Measurements from ENCODE around the gene PER1. TPM values are rescaled to one million over a fixed set of nuclear protein-coding genes. Genes with fewer than 3 reads are reported as not detected.

The PER1 gene
- total and polyA plus RNA-seq, 9 of the 15 experiments (the other 6 are each of a cell fraction or from before 2014, with no cell fraction given): 0.13 to 26.0 (median 3.4) TPM

- TF ChIP-seq GTF2A2 (tag; IDR thresholded peaks at IDR 0.05): no peak
- TF ChIP-seq TEAD2 (tag; IDR thresholded peaks at IDR 0.05): no peak
- no peak for TF ChIP-seq ATF4 (CRISPR knock-in tag; IDR thresholded peaks at IDR 0.05)
- no peak for TF ChIP-seq ZKSCAN8 (CRISPR knock-in tag; IDR thresholded peaks at IDR 0.05)
- TF ChIP-seq ZKSCAN3 (CRISPR knock-in tag; IDR thresholded peaks at IDR 0.05): no peak
- peak; percentile 63 for TF ChIP-seq CEBPB (tag; IDR thresholded peaks at IDR 0.05)
- no peak for TF ChIP-seq THRA (IDR thresholded peaks at IDR 0.05)
- TF ChIP-seq ZNF551 (CRISPR knock-in tag; IDR thresholded peaks at IDR 0.05): no peak
- TF ChIP-seq GATAD2A (IDR thresholded peaks at IDR 0.05): no peak
- TF ChIP-seq HSF4 (CRISPR knock-in tag; IDR thresholded peaks at IDR 0.05; ENCODE audit: borderline replicate concordance): no peak
- no peak for TF ChIP-seq CTCF (IDR thresholded peaks at IDR 0.05 in 2 of 3, conservative IDR thresholded peaks at IDR 0.05 in 1 of 3; ENCODE audit: insufficient read depth in 2 of 3, low read depth in 1 of 3, low read length in 3 of 3)
- no peak for TF ChIP-seq HDAC3 (IDR thresholded peaks at IDR 0.05; ENCODE audit: borderline replicate concordance, partially characterized antibody)
- TF ChIP-seq CTCFL (IDR thresholded peaks at IDR 0.05; ENCODE audit: borderline replicate concordance, insufficient read depth, low read depth, low read length, poor library complexity, severe bottlenecking): no peak
- no peak for TF ChIP-seq RBBP5 (IDR thresholded peaks at IDR 0.05; ENCODE audit: borderline replicate concordance, insufficient read depth, low read length, poor library complexity, severe bottlenecking)
- TF ChIP-seq HMGN3 (IDR thresholded peaks at IDR 0.05; ENCODE audit: borderline replicate concordance, extremely low read depth, insufficient read length, low read depth, low read length): no peak
- no peak for TF ChIP-seq TCF7 (IDR thresholded peaks at IDR 0.05; ENCODE audit: borderline replicate concordance)
- no peak for TF ChIP-seq ZNF780A (CRISPR knock-in tag; IDR thresholded peaks at IDR 0.05)
- no peak for TF ChIP-seq ZNF239 (CRISPR knock-in tag; IDR thresholded peaks at IDR 0.05)
- TF ChIP-seq ILF3 (IDR thresholded peaks at IDR 0.05; ENCODE audit: borderline replicate concordance): no peak
- TF ChIP-seq TEAD1 (CRISPR knock-in tag; IDR thresholded peaks at IDR 0.05): no peak
- no peak for TF ChIP-seq E2F4 (CRISPR knock-in tag; IDR thresholded peaks at IDR 0.05; ENCODE audit: low read depth)
These were observed 40.0 kb upstream of the PER1 start (continued) for GRCh38 chr17:8192070-8192815.

Data from K562 (cell line).